ENCODE results near the gene RMND5B. TPM values are rescaled to one million over a fixed set of nuclear protein-coding genes. Genes with fewer than 3 reads are reported as not detected.

The RMND5B gene
- polyA plus RNA-seq, 1 of the 3 experiments (the other 2 are of a cell fraction), result 42.8 TPM

GRCh38 chr5:178114325-178115135 lies 16.3 kb upstream of the RMND5B start:
- H2AFZ ChIP-seq (ENCODE audit: low read depth), result 0 out of 2 replicates have a peak overlapping the region, but pooled peaks have one; percentile 56
- TF ChIP-seq EP300 (IDR thresholded peaks at IDR 0.05; ENCODE audit: borderline replicate concordance in 1 of 2, low read depth in 1 of 2, low read length in 1 of 2) (no peak), SMC3 (IDR thresholded peaks at IDR 0.05; ENCODE audit: low read depth, low read length) (no peak), ELF1 (IDR thresholded peaks at IDR 0.05) (no peak), TCF12 (IDR thresholded peaks at IDR 0.05) (no peak), NFIC (IDR thresholded peaks at IDR 0.05; ENCODE audit: borderline replicate concordance) (no peak), YY1 (IDR thresholded peaks at IDR 0.05; ENCODE audit: low read depth) (no peak), MXI1 (IDR thresholded peaks at IDR 0.05; ENCODE audit: low read depth, low read length) (no peak), REST (IDR thresholded peaks at IDR 0.05; ENCODE audit: low read depth, low read length) (no peak), FOXJ3 (CRISPR knock-in tag; IDR thresholded peaks at IDR 0.05) (no peak), TAF1 (IDR thresholded peaks at IDR 0.05; ENCODE audit: borderline replicate concordance, low read depth, low read length) (no peak), RXRA (IDR thresholded peaks at IDR 0.05; ENCODE audit: borderline replicate concordance, low read depth) (no peak), GABPA (IDR thresholded peaks at IDR 0.05; ENCODE audit: low read depth) (no peak), USF1 (IDR thresholded peaks at IDR 0.05; ENCODE audit: borderline replicate concordance, low read depth) (no peak), FOSL2 (IDR thresholded peaks at IDR 0.05; ENCODE audit: borderline replicate concordance, low read depth) (no peak), MEF2A (IDR thresholded peaks at IDR 0.05; ENCODE audit: borderline replicate concordance, low read depth) (no peak), GATA2 (CRISPR knock-in tag; IDR thresholded peaks at IDR 0.05) (no peak), TEAD4 (IDR thresholded peaks at IDR 0.05; ENCODE audit: borderline replicate concordance, insufficient read depth) (no peak), CTCF (IDR thresholded peaks at IDR 0.05) (no peak), MAX (IDR thresholded peaks at IDR 0.05; ENCODE audit: low read depth) (no peak), RCOR1 (IDR thresholded peaks at IDR 0.05; ENCODE audit: low read length) (no peak)
- H3K4me3 ChIP-seq (ENCODE audit: low read depth in 2 of 2, low read length in 1 of 2), result peak overlapping the region in 1 of 2 experiments; percentile 44; a peak in 1 of 4 replicates
- H4K20me1 ChIP-seq (ENCODE audit: insufficient read depth), result no peaks in the 10 kb centered on the region
- no peaks in the 10 kb centered on the region for H3K36me3 ChIP-seq (replicated peaks in 1 of 2; ENCODE audit: control insufficient read depth in 1 of 2, insufficient read depth in 2 of 2, low read length in 1 of 2)
- H3K9me3 ChIP-seq, result no peaks in the 10 kb centered on the region
- ChIA-PET CTCF (interaction anchor here (0.9 to 5.5 kb wide), 4 partner anchors 24 to 50 kb away, joined by 3 to 21 read pairs (median 4); no protein-coding TSS in a partner anchor), POLR2A (interaction anchor here (0.9 kb wide), 1 partner anchor 17 kb away, joined by 3 read pairs; the partner anchor contains the start of gene RMND5B)
- no peaks in the 10 kb centered on the region for H3F3A ChIP-seq (replicated peaks; ENCODE audit: insufficient read depth)
- H3K9ac ChIP-seq, result no peak overlapping the region
- DNase-seq, result no peak
- H3K79me2 ChIP-seq (ENCODE audit: insufficient read depth), result no peaks in the 10 kb centered on the region
- H3K27ac ChIP-seq (ENCODE audit: low read depth in 2 of 2, low read length in 1 of 2), result no peak overlapping the region
- H3K4me1 ChIP-seq (ENCODE audit: control insufficient read depth in 1 of 2, insufficient read depth in 2 of 2, low read depth in 1 of 2, low read length in 1 of 2), result peaks cover 0 to 17% of the 10 kb centered on the region in 2 experiments; a peak in 1 of 4 replicates
- H3K9me2 ChIP-seq, result no peaks in the 10 kb centered on the region
- no peaks in the 10 kb centered on the region; the same call in 1 of the 2 replicates for H3K27me3 ChIP-seq (ENCODE audit: insufficient read depth)
- H3K4me2 ChIP-seq, result peak overlapping the region; percentile 62; the same call in 1 of the 2 replicates
- 57% methylated on average over 21 of the region's 28 CpGs for WGBS (ENCODE audit: low lambda C conversion rate)
